GM23338 (cell line): ENCODE results near the gene PHGDH. TPM values are rescaled to one million over a fixed set of nuclear protein-coding genes. Genes with fewer than 3 reads are reported as not detected.

Source experiments
- ATAC-seq: fragments of 200-7000 bp; cut with Tn5 transposase; 3 replicates; pipeline ENCODE4 v1.9.1; 2020
- DNase-seq: peaks from one replicate; pipeline ENCODE4 v3.0.0-alpha.2; 2015; ENCODE audit warnings: low spot score
- H2AFZ ChIP-seq: fragments of 200-600 bp; sonication (generic); 2 replicates; pipeline ENCODE4 v1.8.0; 2016; ENCODE audit warnings: antibody characterized with exemption, mild to moderate bottlenecking, moderate library complexity
- H3F3A ChIP-seq: fragments of 200-600 bp; sonication (generic); replicated peaks from 2 replicates; pipeline ENCODE4 v1.8.0; 2017; ENCODE audit warnings: antibody characterized with exemption, mixed run types, low read depth
- H3K27ac ChIP-seq: fragments of 200-600 bp; sonication (generic); 2 replicates; pipeline ENCODE4 v1.6.1; 2016; ENCODE audit warnings: low read depth
- H3K27me3 ChIP-seq: fragments of 200-600 bp; sonication (generic); 2 replicates; pipeline ENCODE4 v1.8.0; 2016; ENCODE audit warnings: mild to moderate bottlenecking, mixed run types, moderate library complexity; ENCODE audit not compliant: insufficient read depth
- H3K36me3 ChIP-seq: fragments of 200-600 bp; sonication (generic); 2 replicates; pipeline ENCODE4 v1.8.0; 2016; ENCODE audit warnings: mild to moderate bottlenecking; ENCODE audit not compliant: insufficient read depth
- H3K4me1 ChIP-seq: fragments of 200-600 bp; sonication (generic); 2 replicates; pipeline ENCODE4 v1.8.0; 2016; ENCODE audit warnings: mild to moderate bottlenecking, moderate library complexity; ENCODE audit not compliant: insufficient read depth
- H3K4me2 ChIP-seq: fragments of 200-600 bp; sonication (generic); 2 replicates; pipeline ENCODE4 v1.7.1; 2017; ENCODE audit warnings: mixed run types
- H3K4me3 ChIP-seq: fragments of 200-600 bp; sonication (generic); 2 replicates; pipeline ENCODE4 v1.6.1; 2016; ENCODE audit warnings: mixed run types
- H3K79me2 ChIP-seq: fragments of 200-600 bp; sonication (generic); replicated peaks from 2 replicates; pipeline ENCODE4 v1.8.0; 2017; ENCODE audit warnings: mild to moderate bottlenecking; ENCODE audit not compliant: insufficient read depth
- H3K9me2 ChIP-seq: fragments of 200-600 bp; sonication (generic); 2 replicates; pipeline ENCODE4 v1.8.0; 2017; ENCODE audit not compliant: insufficient read depth
- H4K20me1 ChIP-seq: fragments of 200-600 bp; sonication (generic); replicated peaks from 2 replicates; pipeline ENCODE4 v1.8.0; 2017; ENCODE audit warnings: mild to moderate bottlenecking; ENCODE audit not compliant: insufficient read depth
- H3K27ac Mint-ChIP-seq: 2 replicates; pipeline ENCODE4 v1.8.0; 2020; ENCODE audit warnings: inconsistent platforms, mild to moderate bottlenecking, moderate library complexity, mixed read lengths
- H3K27me3 Mint-ChIP-seq: 3 replicates; pipeline ENCODE4 v1.8.0; 2022; ENCODE audit warnings: low read depth, mild to moderate bottlenecking, moderate library complexity, mixed read lengths, inconsistent platforms; ENCODE audit not compliant: insufficient read depth, poor library complexity
- H3K36me3 Mint-ChIP-seq: 3 replicates; pipeline ENCODE4 v1.8.0; 2021; ENCODE audit warnings: low read depth, mild to moderate bottlenecking, inconsistent platforms, moderate library complexity, mixed read lengths
- H3K4me1 Mint-ChIP-seq: 3 replicates; pipeline ENCODE4 v1.8.0; 2020; ENCODE audit warnings: mild to moderate bottlenecking, inconsistent platforms, mixed read lengths
- H3K4me3 Mint-ChIP-seq: 3 replicates; pipeline ENCODE4 v1.8.0; 2021; ENCODE audit warnings: moderate library complexity, mild to moderate bottlenecking, inconsistent platforms, mixed read lengths
- H3K9me3 Mint-ChIP-seq: 3 replicates; pipeline ENCODE4 v1.8.0; 2020; ENCODE audit warnings: moderate library complexity, mild to moderate bottlenecking, inconsistent platforms, mixed read lengths
- CREB1 ChIP-seq: fragments of 250-450 bp; sonication (Bioruptor Pico); IDR thresholded peaks from 2 replicates; pipeline ENCODE4 v1.5.0; 2020; ENCODE audit warnings: low read depth, mild to moderate bottlenecking, moderate library complexity
- CTCF ChIP-seq, 2 experiments: fragments of 200-600 bp in 1 of 2; sonication (generic) in 1 of 2; conservative IDR thresholded peaks; 2 replicates each; pipeline versions ENCODE4 v1.5.1 to v1.6.1; 2016 to 2017; ENCODE audit warnings: antibody characterized with exemption in 2 of 2, low read depth in 2 of 2, mild to moderate bottlenecking in 2 of 2, moderate library complexity in 1 of 2
- EZH2 ChIP-seq: fragments of 200-600 bp; sonication (generic); IDR thresholded peaks from one replicate; pipeline ENCODE4 v1.8.0; 2017; ENCODE audit warnings: antibody characterized with exemption, mild to moderate bottlenecking, low read depth; ENCODE audit not compliant: unreplicated experiment
- EZH2phosphoT487 ChIP-seq: fragments of 200-600 bp; sonication (generic); IDR thresholded peaks from one replicate; pipeline ENCODE4 v1.8.1; 2018; ENCODE audit warnings: antibody characterized with exemption; ENCODE audit not compliant: unreplicated experiment
- JUNB ChIP-seq: IDR thresholded peaks from one replicate; pipeline ENCODE4 v1.6.1; 2016; ENCODE audit warnings: antibody characterized with exemption; ENCODE audit not compliant: unreplicated experiment
- NANOG ChIP-seq: IDR thresholded peaks from 2 replicates; pipeline ENCODE4 v1.6.1; 2016; ENCODE audit warnings: antibody characterized with exemption, borderline replicate concordance
- POLR2AphosphoS5 ChIP-seq: IDR thresholded peaks from 2 replicates; pipeline ENCODE4 v1.6.1; 2016; ENCODE audit warnings: antibody characterized with exemption, low read depth
- REST ChIP-seq: IDR thresholded peaks from one replicate; pipeline ENCODE4 v1.6.1; 2018; ENCODE audit warnings: antibody characterized with exemption; ENCODE audit not compliant: unreplicated experiment
- STAT1 ChIP-seq: IDR thresholded peaks from one replicate; pipeline ENCODE4 v1.6.1; 2016; ENCODE audit warnings: antibody characterized with exemption; ENCODE audit not compliant: unreplicated experiment
- ZNF114 ChIP-seq: fragments of 250-450 bp; sonication (Bioruptor Pico); IDR thresholded peaks from 2 replicates; pipeline ENCODE4 v1.5.0; 2020; ENCODE audit warnings: mild to moderate bottlenecking, moderate library complexity
- ZNF331 ChIP-seq: fragments of 250-450 bp; sonication (Bioruptor Pico); IDR thresholded peaks from 2 replicates; pipeline ENCODE4 v1.5.0; 2020; ENCODE audit warnings: low read depth, mild to moderate bottlenecking, moderate library complexity
- ZNF462 ChIP-seq: fragments of 250-450 bp; sonication (Bioruptor Pico); IDR thresholded peaks from 2 replicates; pipeline ENCODE4 v1.5.0; 2020; ENCODE audit warnings: mild to moderate bottlenecking, moderate library complexity
- polyA plus RNA-seq: library from polyadenylated mRNA; unstranded; fragments of >200 nt; fragmentation: Nextera tagmentation; extraction: Ambion mirVana; gene quantifications from 2 replicates; pipeline ENCODE4 v1.2.1, GENCODE V29; 2016
- total RNA-seq: library from RNA; depleted of rRNA; stranded (reverse); fragments of >200 nt; shearing (Covaris generic); gene quantifications from 2 replicates; pipeline ENCODE4 v1.2.3, GENCODE V29; 2014
- TF ChIP-seq, protein P1 (sequence below): IDR thresholded peaks from 2 replicates; pipeline ENCODE4 v1.6.1; 2016; ENCODE audit warnings: antibody characterized with exemption

Gene PHGDH
- total and polyA plus RNA-seq, 2 experiments from 2014 or later = 612 to 885 TPM

GRCh38 chr1:119787776-119788175, 76.0 kb downstream of the PHGDH start:
- no peak overlapping the region for H3K27ac Mint-ChIP-seq
- H3K27ac ChIP-seq = no peak overlapping the region
- no peaks in the 10 kb centered on the region for H3K27me3 ChIP-seq
- no peaks in the 10 kb centered on the region for H4K20me1 ChIP-seq
- H3K9me2 ChIP-seq = no peaks in the 10 kb centered on the region
- H3K79me2 ChIP-seq = no peaks in the 10 kb centered on the region
- H2AFZ ChIP-seq = no peak overlapping the region
- H3F3A ChIP-seq = no peaks in the 10 kb centered on the region
- no peak overlapping the region for H3K4me3 ChIP-seq
- TF ChIP-seq CTCF (conservative IDR thresholded peaks at IDR 0.05; ENCODE audit: low read depth in 2 of 2) (no peak), ZNF114 (CRISPR knock-in tag) (no peak), NANOG (no peak), STAT1 (no peak), REST (no peak), ZNF462 (CRISPR knock-in tag) (no peak), EZH2 (no peak), POLR2AphosphoS5 (no peak), CREB1 (no peak), JUNB (no peak), ZNF331 (CRISPR knock-in tag) (no peak), EZH2phosphoT487 (no peak)
- TF ChIP-seq, protein P1, sequence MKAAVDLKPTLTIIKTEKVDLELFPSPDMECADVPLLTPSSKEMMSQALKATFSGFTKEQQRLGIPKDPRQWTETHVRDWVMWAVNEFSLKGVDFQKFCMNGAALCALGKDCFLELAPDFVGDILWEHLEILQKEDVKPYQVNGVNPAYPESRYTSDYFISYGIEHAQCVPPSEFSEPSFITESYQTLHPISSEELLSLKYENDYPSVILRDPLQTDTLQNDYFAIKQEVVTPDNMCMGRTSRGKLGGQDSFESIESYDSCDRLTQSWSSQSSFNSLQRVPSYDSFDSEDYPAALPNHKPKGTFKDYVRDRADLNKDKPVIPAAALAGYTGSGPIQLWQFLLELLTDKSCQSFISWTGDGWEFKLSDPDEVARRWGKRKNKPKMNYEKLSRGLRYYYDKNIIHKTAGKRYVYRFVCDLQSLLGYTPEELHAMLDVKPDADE = no peak
- H3K9me3 Mint-ChIP-seq = no peaks in the 10 kb centered on the region
- no peak overlapping the region for H3K4me3 Mint-ChIP-seq
- H3K27me3 Mint-ChIP-seq = no peaks in the 10 kb centered on the region
- DNase-seq = no peak
- H3K4me2 ChIP-seq = no peak overlapping the region
- H3K4me1 Mint-ChIP-seq = peaks cover 5% of the 10 kb centered on the region; the same call in 2 of the 3 replicates
- no peaks in the 10 kb centered on the region for H3K36me3 Mint-ChIP-seq
- ATAC-seq = no peak
- H3K4me1 ChIP-seq = no peaks in the 10 kb centered on the region
- H3K36me3 ChIP-seq = no peaks in the 10 kb centered on the region
